NCI-H1105 (cell line): ENCODE measurements around the gene CCND1.

Source experiments
- DNase-seq: peaks from one replicate; lab custom pipeline; 2025; lab: John Stamatoyannopoulos, UW

CCND1 gene

DNA sequence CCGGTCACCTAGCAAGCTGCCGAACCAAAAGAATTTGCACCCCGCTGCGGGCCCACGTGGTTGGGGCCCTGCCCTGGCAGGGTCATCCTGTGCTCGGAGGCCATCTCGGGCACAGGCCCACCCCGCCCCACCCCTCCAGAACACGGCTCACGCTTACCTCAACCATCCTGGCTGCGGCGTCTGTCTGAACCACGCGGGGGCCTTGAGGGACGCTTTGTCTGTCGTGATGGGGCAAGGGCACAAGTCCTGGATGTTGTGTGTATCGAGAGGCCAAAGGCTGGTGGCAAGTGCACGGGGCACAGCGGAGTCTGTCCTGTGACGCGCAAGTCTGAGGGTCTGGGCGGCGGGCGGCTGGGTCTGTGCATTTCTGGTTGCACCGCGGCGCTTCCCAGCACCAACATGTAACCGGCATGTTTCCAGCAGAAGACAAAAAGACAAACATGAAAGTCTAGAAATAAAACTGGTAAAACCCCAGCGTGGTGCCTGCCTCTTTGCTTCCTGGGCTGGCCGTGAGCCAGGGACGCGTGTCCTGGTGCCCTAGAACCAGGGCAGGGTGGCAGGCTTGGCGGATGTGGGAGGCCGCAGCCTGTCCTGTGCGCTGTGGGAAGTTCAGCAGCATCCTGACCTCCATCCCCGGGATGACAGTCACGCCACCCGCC lies 13.2 kb downstream of the CCND1 start:
- DNase-seq: no peak

DNA sequence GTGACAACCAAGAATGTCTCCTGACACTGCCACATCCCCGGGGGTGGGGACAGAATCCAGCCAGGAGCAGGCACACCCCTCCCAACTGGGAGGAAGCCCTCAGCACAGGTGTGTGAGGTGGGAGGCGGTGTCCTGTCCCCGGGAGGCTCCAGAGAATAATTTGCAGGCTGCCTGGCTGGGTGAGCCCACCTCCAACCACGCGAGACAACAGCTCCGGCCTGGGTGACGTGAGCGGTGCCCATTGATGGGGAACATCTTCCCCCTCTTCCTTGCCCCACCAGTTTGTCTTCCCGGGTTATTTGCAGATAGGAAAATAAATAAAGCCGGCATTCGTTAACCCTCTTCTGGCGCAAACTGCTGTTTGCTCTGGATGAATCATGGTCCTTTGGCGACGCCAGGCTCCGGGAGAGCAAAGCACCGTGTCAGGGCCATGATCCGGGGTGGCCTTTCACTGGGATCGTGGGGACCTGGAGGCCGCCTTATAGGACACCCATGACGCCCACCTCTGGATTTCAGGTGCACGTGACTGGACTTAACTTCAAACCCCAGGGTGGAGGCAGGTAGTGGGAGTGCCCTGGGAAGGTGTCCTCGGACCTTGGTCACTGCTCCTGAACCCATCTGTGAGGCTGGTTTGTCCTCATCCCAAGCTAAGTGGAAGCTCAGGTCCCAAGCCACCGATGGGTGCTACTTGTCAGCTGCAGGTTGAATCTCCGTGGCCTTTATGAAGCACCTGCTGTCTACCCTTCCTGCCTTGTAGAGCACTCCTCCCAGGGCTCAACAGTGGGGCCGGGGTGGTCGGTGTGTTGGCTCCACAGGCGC lies 13.9 kb downstream of the CCND1 start:
- DNase-seq: no peak

DNA sequence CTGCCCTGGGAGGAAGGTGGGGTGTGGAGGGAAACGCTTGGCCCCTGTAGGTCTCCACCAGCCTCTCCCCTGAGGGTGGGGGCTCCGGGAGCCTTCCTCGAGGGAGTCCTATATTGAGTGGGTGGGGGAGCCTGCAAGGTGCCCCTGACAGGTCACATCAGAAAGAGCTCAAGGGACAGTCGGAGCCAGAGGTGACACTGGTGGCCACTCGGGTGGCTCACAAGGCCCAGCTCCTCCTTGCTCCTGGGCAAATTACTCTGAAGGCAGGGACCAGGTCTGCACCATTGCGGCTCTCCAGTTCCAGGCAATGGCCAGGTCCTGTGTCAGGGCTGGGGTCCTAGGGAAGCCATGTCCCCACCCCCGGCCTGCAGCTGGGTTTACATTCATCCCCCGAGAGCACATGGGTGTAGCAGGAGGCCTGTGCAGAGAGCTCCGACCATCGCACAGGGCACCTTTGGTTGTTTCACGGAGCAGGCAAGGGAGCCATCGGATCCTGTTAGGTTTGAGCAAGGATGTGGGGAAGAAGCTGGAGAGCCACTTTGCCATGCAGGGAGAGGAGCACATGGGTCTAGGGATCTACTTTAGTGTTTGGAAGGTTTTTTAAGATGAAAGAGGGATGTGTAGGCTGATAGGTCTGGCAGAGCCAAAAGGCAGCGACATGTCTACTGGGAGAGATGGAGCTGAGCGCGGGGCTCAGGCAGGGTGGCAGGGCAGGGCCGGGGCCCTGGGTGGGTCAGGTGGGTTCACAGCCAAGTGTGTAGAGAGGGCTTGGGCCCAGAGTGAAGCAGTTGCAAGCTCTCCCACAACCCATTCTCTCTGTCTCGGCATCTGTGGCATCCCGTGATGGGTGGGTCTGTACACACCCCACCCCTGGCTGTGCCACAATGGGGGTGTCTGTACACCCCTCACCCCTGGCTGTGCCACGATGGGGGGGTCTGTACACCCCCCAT lies 14.8 kb downstream of the CCND1 start:
- no peak for DNase-seq

GRCh38 chr11:69656536-69657455 lies 15.8 kb downstream of the CCND1 start:
- no peak for DNase-seq

- DNase-seq: no peak
These were observed 16.5 kb downstream of the CCND1 start for GRCh38 chr11:69657456-69657910.

- no peak for DNase-seq
These were observed 17.1 kb downstream of the CCND1 start for GRCh38 chr11:69657911-69658625.

DNA sequence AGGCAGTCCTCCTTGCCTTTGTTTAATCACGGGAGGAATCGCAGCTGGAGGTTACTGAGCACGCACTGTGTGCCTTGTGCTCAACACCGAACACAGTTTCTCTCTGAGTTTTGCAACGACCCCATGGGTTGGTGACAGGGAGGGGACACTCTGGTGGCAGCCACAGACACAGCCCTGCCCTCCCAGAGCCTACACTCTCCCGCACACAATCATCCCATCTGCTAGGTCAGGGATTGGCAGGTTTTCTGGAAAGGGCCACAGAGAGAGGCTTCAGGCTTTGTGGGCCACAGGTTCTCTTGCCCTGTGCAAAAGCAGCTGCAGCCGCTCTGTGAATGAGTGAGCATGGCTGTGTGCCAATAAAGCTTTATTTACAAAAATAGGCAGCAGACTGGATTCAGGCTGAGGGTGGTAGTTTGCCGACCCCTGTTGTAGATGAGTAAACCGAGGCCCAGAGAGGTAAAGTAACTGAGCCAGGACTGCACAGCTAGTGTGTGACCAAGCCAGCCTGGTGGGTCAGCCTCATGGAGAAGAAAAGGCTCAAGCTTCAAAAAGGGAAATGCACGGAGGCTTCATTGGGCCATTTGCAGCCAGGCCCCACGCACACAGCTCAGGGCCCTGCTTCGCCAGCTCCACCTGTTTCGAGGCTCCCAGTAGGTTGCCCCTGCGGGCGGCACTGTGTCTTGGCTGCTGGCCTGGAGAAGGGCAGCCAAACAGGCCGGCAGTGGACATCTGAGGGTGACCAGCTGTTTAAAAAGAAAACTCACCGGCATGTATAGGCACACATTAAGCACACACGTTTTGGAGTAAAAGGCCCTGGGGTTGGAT lies 17.9 kb downstream of the CCND1 start:
- DNase-seq: no peak

DNA sequence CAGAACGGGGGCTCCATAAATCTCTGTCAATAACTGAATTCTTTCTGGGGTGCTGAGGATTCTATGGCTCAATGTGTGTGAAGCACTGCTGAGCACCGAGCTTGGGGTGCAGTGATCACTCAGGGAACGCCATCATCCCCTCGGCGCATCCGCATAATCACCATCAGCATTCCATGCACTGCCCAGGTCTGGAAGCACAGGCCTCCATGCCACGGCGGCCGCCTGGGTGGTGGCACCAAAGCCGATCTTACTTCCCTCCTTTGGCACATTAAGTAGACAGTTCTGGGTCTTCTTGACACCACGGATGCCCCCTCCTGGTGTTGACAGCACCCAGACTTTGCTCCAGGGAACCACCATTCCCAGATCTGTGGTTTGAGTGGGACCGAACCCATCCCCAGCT lies 18.6 kb downstream of the CCND1 start:
- DNase-seq: no peak

- DNase-seq: no peak
These were observed 19.1 kb downstream of the CCND1 start for GRCh38 chr11:69660001-69660500.

- no peak for DNase-seq
These were observed 20.4 kb downstream of the CCND1 start for GRCh38 chr11:69661413-69661715.

- DNase-seq: no peak
These were observed 21.2 kb downstream of the CCND1 start for GRCh38 chr11:69662021-69662698.

- no peak for DNase-seq
These were observed 21.9 kb downstream of the CCND1 start for GRCh38 chr11:69662806-69663205.

GRCh38 chr11:69663326-69663725 lies 22.4 kb downstream of the CCND1 start:
- no peak for DNase-seq

DNA sequence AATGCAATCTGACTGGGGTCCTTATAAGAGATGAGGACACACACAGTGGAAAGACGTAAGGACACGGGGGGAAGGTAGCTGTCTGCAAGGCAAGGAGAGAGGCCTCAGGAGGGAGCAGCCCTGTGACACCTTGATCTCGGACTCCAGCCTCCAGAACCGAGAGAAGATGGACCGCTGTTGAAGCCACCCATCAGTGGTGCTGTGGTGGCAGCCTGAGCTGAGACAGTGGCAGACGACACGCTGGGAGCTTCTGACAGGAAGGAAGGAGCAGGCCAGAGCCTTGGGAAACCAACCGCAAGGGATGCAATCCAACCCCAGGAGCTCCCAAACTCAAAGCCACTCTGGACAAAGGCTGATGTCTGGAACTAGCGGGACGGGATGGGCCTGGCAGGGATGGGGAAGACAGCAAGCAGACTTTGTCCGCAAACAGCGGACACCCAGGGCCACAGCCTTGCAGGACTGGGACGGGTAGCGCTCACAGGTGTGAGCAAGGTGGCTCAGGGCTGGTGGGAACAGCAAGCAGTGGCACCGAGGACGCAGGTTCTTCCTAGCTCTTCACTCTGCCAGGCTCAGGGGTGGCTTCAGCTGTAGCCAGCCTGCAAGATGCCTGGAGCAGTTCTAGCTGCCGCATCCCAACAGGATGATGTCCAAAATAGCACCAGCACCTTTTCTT lies 23.3 kb downstream of the CCND1 start:
- DNase-seq: no peak

GRCh38 chr11:69664901-69665300 lies 23.9 kb downstream of the CCND1 start:
- DNase-seq: no peak

DNA sequence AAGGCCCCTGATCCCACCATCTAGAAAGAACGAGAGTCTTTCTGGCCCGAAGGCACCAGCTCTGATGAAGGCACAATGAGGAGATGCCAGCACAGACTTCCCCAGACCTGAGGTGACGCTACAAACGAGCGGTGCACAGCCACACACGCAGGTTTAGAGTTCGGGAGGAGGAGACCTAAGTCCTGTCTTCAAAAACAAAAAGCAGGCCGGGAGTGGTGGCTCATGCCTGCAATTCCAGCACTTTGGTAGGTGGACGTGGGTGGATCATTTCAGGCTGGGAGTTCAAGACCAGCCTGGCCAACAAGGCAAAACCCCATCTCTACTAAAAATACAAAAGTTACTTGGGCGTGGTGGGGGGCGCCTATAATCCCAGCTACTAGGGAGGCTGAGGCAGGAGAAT lies 24.7 kb downstream of the CCND1 start:
- DNase-seq: no peak

DNA sequence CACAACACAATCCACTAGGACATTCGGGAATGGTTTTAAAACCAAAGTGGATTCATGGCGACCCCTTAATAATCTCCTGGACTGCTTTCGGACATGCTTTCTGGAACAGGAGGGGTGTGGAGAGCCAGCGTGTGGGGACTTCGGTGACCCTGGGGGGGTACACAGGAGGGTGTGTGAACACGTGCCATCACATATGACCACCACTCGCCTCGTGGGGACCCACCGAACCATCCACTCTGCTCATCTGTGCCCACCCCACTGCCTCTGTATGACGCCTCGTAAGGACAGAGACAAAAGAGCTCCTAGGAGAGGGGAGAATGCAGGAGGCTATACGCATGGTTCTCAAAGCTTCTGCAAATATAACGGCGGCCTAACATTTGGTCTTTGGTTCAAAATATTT lies 25.3 kb downstream of the CCND1 start:
- DNase-seq: no peak

- no peak for DNase-seq
These were observed 26.0 kb downstream of the CCND1 start for GRCh38 chr11:69666752-69667536.
